Coronary artery (tissue), 2 donors: Measurements from ENCODE around the gene GPR62.
A peak's percentile ranks its signal among the peaks of the same experiment; 100 is the strongest.

Source experiments
- DNase-seq: peaks from one replicate; pipeline ENCODE4 v3.0.0-alpha.2; 2017; ENCODE audit warnings: low spot score
- H3K27ac ChIP-seq, 2 donors: fragments of 200-600 bp; sonication (generic); one replicate each; pipeline ENCODE4 v1.5.1; 2016 to 2019
- H3K4me3 ChIP-seq: fragments of 200-600 bp; sonication (generic); 2 replicates; pipeline ENCODE4 v1.5.1; 2016; ENCODE audit warnings: mild to moderate bottlenecking, moderate library complexity
- CTCF ChIP-seq: fragments of 200-600 bp; sonication (generic); IDR thresholded peaks from one replicate; pipeline ENCODE4 v1.5.1; 2019; ENCODE audit warnings: antibody characterized with exemption

Gene GPR62

GRCh38 chr3:52004906-52005395, 49.8 kb downstream of the GPR62 start:
- Histone ChIP-seq H3K27ac (peak overlapping the region in 1 of 2 donors; percentile 2), H3K4me3 (no peak overlapping the region)
- no peak for TF ChIP-seq CTCF
- DNase-seq: no peak

GRCh38 chr3:52005571-52005986, 50.4 kb downstream of the GPR62 start:
- Histone ChIP-seq H3K27ac (peak overlapping the region in 1 of 2 donors; percentile 2), H3K4me3 (no peak overlapping the region)
- no peak for TF ChIP-seq CTCF
- no peak for DNase-seq

- DNase-seq: no peak
- no peak overlapping the region for H3K27ac ChIP-seq
- H3K4me3 ChIP-seq: no peak overlapping the region
- no peak for TF ChIP-seq CTCF
Measured at GRCh38 chr3:52006017-52006819, 51.0 kb downstream of the GPR62 start.

- no peak for DNase-seq
- Histone ChIP-seq H3K4me3 (no peak overlapping the region), H3K27ac (no peak overlapping the region)
- TF ChIP-seq CTCF: no peak
Measured at GRCh38 chr3:52006820-52007133, 51.6 kb downstream of the GPR62 start.
